ENCODE measurements around the gene TSPAN9.

Gene TSPAN9

GRCh38 chr12:3281588-3282383 is 204.6 kb downstream of the TSPAN9 start:
- no peak for DNase-seq

GRCh38 chr12:3282384-3282670 is 205.1 kb downstream of the TSPAN9 start:
- no peak for DNase-seq

GRCh38 chr12:3283137-3283680 is 206.0 kb downstream of the TSPAN9 start:
- DNase-seq = no peak

- DNase-seq = no peak
These were observed 207.2 kb downstream of the TSPAN9 start for GRCh38 chr12:3284405-3284804.

- no peak for DNase-seq
These were observed 208.4 kb downstream of the TSPAN9 start for GRCh38 chr12:3285570-3285969.

GRCh38 chr12:3288690-3289089 is 211.5 kb downstream of the TSPAN9 start:
- DNase-seq = no peak

GRCh38 chr12:3289702-3290101 is 212.5 kb downstream of the TSPAN9 start:
- no peak for DNase-seq

GRCh38 chr12:3291939-3292338 is 214.8 kb downstream of the TSPAN9 start:
- no peak for DNase-seq

- DNase-seq = no peak
These were observed 215.7 kb downstream of the TSPAN9 start for GRCh38 chr12:3292677-3293412.

- DNase-seq = no peak
These were observed 216.4 kb downstream of the TSPAN9 start for GRCh38 chr12:3293446-3294161.

- DNase-seq = no peak
These were observed 217.3 kb downstream of the TSPAN9 start for GRCh38 chr12:3294481-3294911.

- DNase-seq = no peak
These were observed 218.0 kb downstream of the TSPAN9 start for GRCh38 chr12:3295225-3295624.

- DNase-seq = no peak
These were observed 218.6 kb downstream of the TSPAN9 start for GRCh38 chr12:3295646-3296408.

- no peak for DNase-seq
These were observed 219.2 kb downstream of the TSPAN9 start for GRCh38 chr12:3296409-3296701.

GRCh38 chr12:3298603-3299002 is 221.4 kb downstream of the TSPAN9 start:
- no peak for DNase-seq

GRCh38 chr12:3299929-3300832 is 223.0 kb downstream of the TSPAN9 start:
- peak; percentile 80 for DNase-seq

- DNase-seq = no peak
These were observed 223.7 kb downstream of the TSPAN9 start for GRCh38 chr12:3300833-3301401.

GRCh38 chr12:3302401-3303041 is 225.3 kb downstream of the TSPAN9 start:
- DNase-seq = no peak

GRCh38 chr12:3303410-3304136 is 226.4 kb downstream of the TSPAN9 start:
- no peak for DNase-seq

- DNase-seq = no peak
These were observed 227.4 kb downstream of the TSPAN9 start for GRCh38 chr12:3304436-3305165.
